Vagina (tissue), 2 donors: ENCODE results near the gene AKR1C1.
"Not testable (repeated sequence)": the region's sequence is repeated elsewhere in the genome, so short reads cannot be mapped to it uniquely, and the experiment has no call there.

ENCODE experiments used
- POLR2A ChIP-seq, 2 donors: fragments of 450-650 bp; IDR thresholded peaks; one replicate each; pipeline ENCODE4 v1.6.1; 2017; ENCODE audit warnings: antibody characterized with exemption in 2 of 2, mild to moderate bottlenecking in 2 of 2, moderate library complexity in 2 of 2
- POLR2AphosphoS5 ChIP-seq, 2 donors: sonication (generic); formaldehyde crosslinking; IDR thresholded peaks; one replicate each; pipeline ENCODE4 v1.9.0; 2017; ENCODE audit warnings: antibody characterized with exemption in 2 of 2, mild to moderate bottlenecking in 2 of 2, low read depth in 1 of 2; ENCODE audit not compliant: insufficient read depth in 1 of 2
- TF ChIP-seq, protein P1 (sequence below), 3 experiments: fragments of 450-650 bp in 2 of 3; fragments of 200-600 bp in 1 of 3; sonication (generic) in 1 of 3; IDR thresholded peaks; one replicate each; pipeline ENCODE4 v1.5.1; 2017 to 2019; ENCODE audit warnings: antibody characterized with exemption in 3 of 3, mild to moderate bottlenecking in 2 of 3, moderate library complexity in 2 of 3

DNA sequence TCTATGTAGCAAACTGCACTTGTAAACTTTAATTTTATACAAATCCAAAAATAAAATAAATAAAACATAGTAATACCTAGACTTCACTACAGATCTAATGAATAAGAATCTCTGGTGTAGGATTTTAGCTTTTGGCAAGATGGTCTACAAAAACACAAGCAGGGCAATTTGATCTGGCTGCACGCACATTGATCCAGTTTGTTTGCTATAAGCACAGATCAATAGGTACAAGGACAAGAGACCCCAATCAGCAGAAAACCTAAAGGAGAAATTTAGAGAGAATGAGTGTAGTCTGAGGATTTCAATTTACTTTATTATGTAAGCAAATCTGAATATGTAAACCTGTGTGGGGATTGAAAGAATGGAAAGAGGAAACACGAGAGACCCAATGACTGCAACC lies 48.2 kb downstream of the AKR1C1 start:
- TF ChIP-seq, protein P1, sequence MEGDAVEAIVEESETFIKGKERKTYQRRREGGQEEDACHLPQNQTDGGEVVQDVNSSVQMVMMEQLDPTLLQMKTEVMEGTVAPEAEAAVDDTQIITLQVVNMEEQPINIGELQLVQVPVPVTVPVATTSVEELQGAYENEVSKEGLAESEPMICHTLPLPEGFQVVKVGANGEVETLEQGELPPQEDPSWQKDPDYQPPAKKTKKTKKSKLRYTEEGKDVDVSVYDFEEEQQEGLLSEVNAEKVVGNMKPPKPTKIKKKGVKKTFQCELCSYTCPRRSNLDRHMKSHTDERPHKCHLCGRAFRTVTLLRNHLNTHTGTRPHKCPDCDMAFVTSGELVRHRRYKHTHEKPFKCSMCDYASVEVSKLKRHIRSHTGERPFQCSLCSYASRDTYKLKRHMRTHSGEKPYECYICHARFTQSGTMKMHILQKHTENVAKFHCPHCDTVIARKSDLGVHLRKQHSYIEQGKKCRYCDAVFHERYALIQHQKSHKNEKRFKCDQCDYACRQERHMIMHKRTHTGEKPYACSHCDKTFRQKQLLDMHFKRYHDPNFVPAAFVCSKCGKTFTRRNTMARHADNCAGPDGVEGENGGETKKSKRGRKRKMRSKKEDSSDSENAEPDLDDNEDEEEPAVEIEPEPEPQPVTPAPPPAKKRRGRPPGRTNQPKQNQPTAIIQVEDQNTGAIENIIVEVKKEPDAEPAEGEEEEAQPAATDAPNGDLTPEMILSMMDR (IDR thresholded peaks at IDR 0.05) = not testable (repeated sequence)
- not testable (repeated sequence) for TF ChIP-seq POLR2AphosphoS5 (IDR thresholded peaks at IDR 0.05; ENCODE audit: insufficient read depth in 1 of 2, low read depth in 1 of 2); POLR2A (IDR thresholded peaks at IDR 0.05)
